Limb (tissue), 2 donors: Measurements from ENCODE around the gene FZD8.
"Not testable (repeated sequence)": the region's sequence is repeated elsewhere in the genome, so short reads cannot be mapped to it uniquely, and the experiment has no call there.

Experiments
- DNase-seq, 2 donors: peaks; one replicate each; pipeline ENCODE4 v3.0.0-alpha.2; 2016; ENCODE audit errors: extremely low spot score in 2 of 2

FZD8 gene

GRCh38 chr10:35642035-35642792 lies at the start of gene FZD8:
TSS of gene FZD8 (minus strand) at chr10:35642296. CDS start at chr10:35641429, 867 bp downstream.
- DNase-seq: peak; percentile 93 to 94

GRCh38 chr10:35691522-35692236 lies 49.6 kb upstream of the FZD8 start:
- no peak for DNase-seq

GRCh38 chr10:35690534-35690933 lies 48.4 kb upstream of the FZD8 start:
- DNase-seq: no peak

GRCh38 chr10:35685858-35686257 lies 43.8 kb upstream of the FZD8 start:
- not testable (repeated sequence) for DNase-seq

GRCh38 chr10:35685402-35685801 lies 43.3 kb upstream of the FZD8 start:
- no peak for DNase-seq

GRCh38 chr10:35684586-35684985 lies 42.5 kb upstream of the FZD8 start:
- no peak for DNase-seq

- peak in 1 of 2 donors; percentile 23 for DNase-seq
Observed at GRCh38 chr10:35675846-35676245, 33.8 kb upstream of the FZD8 start.

GRCh38 chr10:35674843-35675242 lies 32.7 kb upstream of the FZD8 start:
- DNase-seq: no peak

GRCh38 chr10:35668865-35669650 lies 27.0 kb upstream of the FZD8 start:
- DNase-seq: no peak

GRCh38 chr10:35667971-35668370 lies 25.9 kb upstream of the FZD8 start:
- DNase-seq: no peak

- no peak for DNase-seq
Observed at GRCh38 chr10:35667270-35667889, 25.3 kb upstream of the FZD8 start.

GRCh38 chr10:35661236-35661635 lies 19.1 kb upstream of the FZD8 start:
- no peak for DNase-seq

- no peak for DNase-seq
Observed at GRCh38 chr10:35659456-35659855, 17.4 kb upstream of the FZD8 start.

GRCh38 chr10:35657621-35658020 lies 15.5 kb upstream of the FZD8 start:
- DNase-seq: no peak

- no peak for DNase-seq
Observed at GRCh38 chr10:35652824-35653223, 10.7 kb upstream of the FZD8 start.

- no peak for DNase-seq
Observed at GRCh38 chr10:35650894-35651293, 8.8 kb upstream of the FZD8 start.

GRCh38 chr10:35644050-35644950 lies 2.2 kb upstream of the FZD8 start:
- DNase-seq: peak in 1 of 2 donors; percentile 52

GRCh38 chr10:35643151-35644049 lies 1.3 kb upstream of the FZD8 start:
- peak; percentile 83 to 85 for DNase-seq

- no peak for DNase-seq
Observed at GRCh38 chr10:35642793-35643114, 658 bp upstream of the FZD8 start.

GRCh38 chr10:35641676-35642034 lies 441 bp downstream of the FZD8 start:
- DNase-seq: no peak
